ENCODE measurements around the gene F8A2. TPM values are rescaled to one million over a fixed set of nuclear protein-coding genes. Genes with fewer than 3 reads are reported as not detected.
"Not testable (repeated sequence)": the region's sequence is repeated elsewhere in the genome, so short reads cannot be mapped to it uniquely, and the experiment has no call there.

The F8A2 gene
- total RNA-seq, 1 experiment from 2014 or later = not detected

DNA sequence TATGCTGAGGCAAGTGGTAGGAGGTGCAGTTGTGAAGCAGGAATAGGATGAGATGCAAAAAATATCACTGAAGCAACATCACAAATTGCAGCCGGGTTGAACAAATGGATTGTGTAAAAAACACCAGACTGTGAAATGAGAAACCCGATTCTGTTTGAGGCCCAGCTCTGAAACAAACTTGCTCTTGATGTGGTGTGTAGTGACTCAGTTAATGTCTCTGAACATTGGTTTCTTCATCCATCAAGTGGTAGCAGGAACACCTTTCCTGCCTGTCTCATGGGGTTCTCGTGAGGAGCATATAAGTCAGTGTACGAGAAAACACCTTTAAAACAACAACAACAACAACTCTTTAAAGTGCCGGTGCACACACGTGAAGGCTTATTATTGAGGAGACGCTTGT is 18.2 kb upstream of the F8A2 start:
- H4K5ac ChIP-seq (ENCODE audit: insufficient read length, low read depth, low read length); H3K4me1 Mint-ChIP-seq; H3K9me3 Mint-ChIP-seq; H3K4me1 ChIP-seq (ENCODE audit: insufficient read depth, low read length); H3K79me1 ChIP-seq (ENCODE audit: insufficient read depth, low read depth, low read length, poor library complexity, severe bottlenecking); H3K9me3 ChIP-seq (ENCODE audit: control insufficient read depth, low read depth, low read length); H3K4ac ChIP-seq (ENCODE audit: low read depth, low read length); H3K27ac Mint-ChIP-seq; H3K9ac ChIP-seq (ENCODE audit: extremely low read depth, insufficient read length, low read length); H3K27me3 Mint-ChIP-seq (ENCODE audit: low read depth); H3K23ac ChIP-seq (ENCODE audit: insufficient read length, low read depth, low read length); H4K20me1 ChIP-seq (ENCODE audit: control insufficient read depth, insufficient read depth, insufficient read length); H2BK120ac ChIP-seq (ENCODE audit: low read depth, low read length, poor library complexity, severe bottlenecking); H3K14ac ChIP-seq (ENCODE audit: insufficient read depth, low read length); H2BK5ac ChIP-seq (ENCODE audit: insufficient read length, low read length); H4K8ac ChIP-seq (replicated peaks; ENCODE audit: insufficient read length, low read depth, low read length); H4K91ac ChIP-seq (ENCODE audit: insufficient read length, low read depth, low read length); H3K79me2 ChIP-seq (ENCODE audit: insufficient read depth, low read length); H3K27ac ChIP-seq (ENCODE audit: insufficient read length, low read depth, low read length); H2BK20ac ChIP-seq (ENCODE audit: low read depth, low read length, poor library complexity, severe bottlenecking); H3K4me2 ChIP-seq (ENCODE audit: insufficient read depth, insufficient read length, low read length); H3K23me2 ChIP-seq (ENCODE audit: insufficient read length, low read depth, low read length, poor library complexity, severe bottlenecking); H2AK5ac ChIP-seq (ENCODE audit: insufficient read length, low read length); H3K56ac ChIP-seq (ENCODE audit: insufficient read length, low read depth, low read length); H3K18ac ChIP-seq (ENCODE audit: insufficient read length, low read depth, low read length); H2AFZ ChIP-seq (ENCODE audit: low read length); H3T11ph ChIP-seq (ENCODE audit: low read length); H2BK15ac ChIP-seq (ENCODE audit: low read depth, low read length); H3K4me3 Mint-ChIP-seq; H3K36me3 Mint-ChIP-seq (ENCODE audit: insufficient read depth in 1 of 3, low read depth in 3 of 3); H3K27me3 ChIP-seq (ENCODE audit: insufficient read depth, low read length); DNase-seq; H2BK12ac ChIP-seq (ENCODE audit: insufficient read length, low read depth, low read length): not testable (repeated sequence)
- WGBS (ENCODE audit: extremely low coverage, insufficient read length, low lambda C conversion rate) = no CpG with 5 or more reads among the region's 7 CpGs

DNA sequence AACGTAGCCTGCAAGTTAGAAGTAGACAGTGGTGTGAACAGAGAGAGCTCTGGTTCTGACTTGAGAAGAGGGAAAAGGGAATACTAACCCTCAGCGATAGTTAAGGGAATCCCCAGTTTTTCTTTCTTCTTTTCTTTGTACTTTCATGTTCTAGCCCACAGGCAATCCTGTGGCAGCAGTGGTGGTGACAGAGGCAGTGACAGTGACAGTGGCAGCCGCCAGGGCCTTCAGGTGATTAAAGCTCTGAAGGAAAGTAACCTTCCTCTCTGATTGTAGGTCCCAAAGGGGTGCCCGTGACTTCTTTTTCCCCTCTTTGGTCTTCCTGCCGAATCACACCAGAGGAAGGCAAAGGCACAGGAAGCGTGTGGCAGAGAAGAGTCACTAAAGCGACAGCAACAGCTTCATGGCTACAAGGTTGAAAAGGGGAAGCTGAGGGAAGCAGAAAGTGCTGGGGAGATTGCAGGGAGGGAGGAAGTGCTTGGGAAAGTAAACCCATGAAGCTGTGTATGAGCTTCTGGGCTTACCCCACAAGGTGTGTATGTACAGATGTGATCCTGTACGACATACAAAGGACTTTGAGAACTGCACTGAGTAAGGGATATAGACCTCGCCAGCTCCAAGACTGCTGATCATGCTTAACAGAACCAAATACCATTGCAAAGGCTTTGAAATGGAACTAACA is 8.0 kb upstream of the F8A2 start:
- H3K4me1 Mint-ChIP-seq; H4K91ac ChIP-seq (ENCODE audit: insufficient read length, low read depth, low read length); H3K18ac ChIP-seq (ENCODE audit: insufficient read length, low read depth, low read length); H3K27me3 ChIP-seq (ENCODE audit: insufficient read depth, low read length); H3K9me3 Mint-ChIP-seq; H2BK5ac ChIP-seq (ENCODE audit: insufficient read length, low read length); H3T11ph ChIP-seq (ENCODE audit: low read length); H3K4me3 Mint-ChIP-seq; H2BK20ac ChIP-seq (ENCODE audit: low read depth, low read length, poor library complexity, severe bottlenecking); H3K9ac ChIP-seq (ENCODE audit: extremely low read depth, insufficient read length, low read length); H3K36me3 Mint-ChIP-seq (ENCODE audit: insufficient read depth in 1 of 3, low read depth in 3 of 3); H3K79me1 ChIP-seq (ENCODE audit: insufficient read depth, low read depth, low read length, poor library complexity, severe bottlenecking); H4K8ac ChIP-seq (replicated peaks; ENCODE audit: insufficient read length, low read depth, low read length); H3K23me2 ChIP-seq (ENCODE audit: insufficient read length, low read depth, low read length, poor library complexity, severe bottlenecking); H3K4me2 ChIP-seq (ENCODE audit: insufficient read depth, insufficient read length, low read length); H2BK15ac ChIP-seq (ENCODE audit: low read depth, low read length); H2AK5ac ChIP-seq (ENCODE audit: insufficient read length, low read length); H2AFZ ChIP-seq (ENCODE audit: low read length); H3K4me1 ChIP-seq (ENCODE audit: insufficient read depth, low read length); H4K20me1 ChIP-seq (ENCODE audit: control insufficient read depth, insufficient read depth, insufficient read length); DNase-seq; H3K23ac ChIP-seq (ENCODE audit: insufficient read length, low read depth, low read length); H3K27ac Mint-ChIP-seq; H3K4ac ChIP-seq (ENCODE audit: low read depth, low read length); H2BK12ac ChIP-seq (ENCODE audit: insufficient read length, low read depth, low read length); H3K27ac ChIP-seq (ENCODE audit: insufficient read length, low read depth, low read length); H3K9me3 ChIP-seq (ENCODE audit: control insufficient read depth, low read depth, low read length); H4K5ac ChIP-seq (ENCODE audit: insufficient read length, low read depth, low read length); H3K27me3 Mint-ChIP-seq (ENCODE audit: low read depth); H3K14ac ChIP-seq (ENCODE audit: insufficient read depth, low read length); H2BK120ac ChIP-seq (ENCODE audit: low read depth, low read length, poor library complexity, severe bottlenecking); H3K56ac ChIP-seq (ENCODE audit: insufficient read length, low read depth, low read length); H3K79me2 ChIP-seq (ENCODE audit: insufficient read depth, low read length): not testable (repeated sequence)
- no CpG with 5 or more reads among the region's 9 CpGs for WGBS (ENCODE audit: extremely low coverage, insufficient read length, low lambda C conversion rate)

Data from H9 (cell line).